Measurements from ENCODE around the gene STIMATE.

DNA sequence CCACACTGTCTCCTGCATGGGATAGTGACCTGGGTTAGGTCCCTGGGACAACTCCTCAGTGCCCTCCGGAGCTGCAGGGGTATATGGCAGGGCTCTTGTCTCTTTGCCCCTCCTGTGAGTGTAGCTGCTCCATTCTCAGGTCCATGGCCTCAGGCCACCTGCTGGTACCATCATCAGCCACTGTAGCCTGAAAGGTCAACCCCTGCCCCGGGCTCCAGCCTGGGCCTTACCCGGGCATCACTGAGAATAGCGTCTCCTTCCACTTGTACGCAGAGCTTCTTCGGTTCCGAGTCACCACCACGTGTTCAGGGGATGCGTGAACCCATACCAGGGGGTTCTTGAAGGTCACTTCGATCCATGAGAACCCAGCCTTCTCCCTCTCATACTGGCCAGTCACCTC, 80.7 kb downstream of the STIMATE start:
- TF ChIP-seq EP300 (IDR thresholded peaks at IDR 0.05) (no peak), POLR2A (IDR thresholded peaks at IDR 0.05) (no peak)
- TF ChIP-seq, protein P1, sequence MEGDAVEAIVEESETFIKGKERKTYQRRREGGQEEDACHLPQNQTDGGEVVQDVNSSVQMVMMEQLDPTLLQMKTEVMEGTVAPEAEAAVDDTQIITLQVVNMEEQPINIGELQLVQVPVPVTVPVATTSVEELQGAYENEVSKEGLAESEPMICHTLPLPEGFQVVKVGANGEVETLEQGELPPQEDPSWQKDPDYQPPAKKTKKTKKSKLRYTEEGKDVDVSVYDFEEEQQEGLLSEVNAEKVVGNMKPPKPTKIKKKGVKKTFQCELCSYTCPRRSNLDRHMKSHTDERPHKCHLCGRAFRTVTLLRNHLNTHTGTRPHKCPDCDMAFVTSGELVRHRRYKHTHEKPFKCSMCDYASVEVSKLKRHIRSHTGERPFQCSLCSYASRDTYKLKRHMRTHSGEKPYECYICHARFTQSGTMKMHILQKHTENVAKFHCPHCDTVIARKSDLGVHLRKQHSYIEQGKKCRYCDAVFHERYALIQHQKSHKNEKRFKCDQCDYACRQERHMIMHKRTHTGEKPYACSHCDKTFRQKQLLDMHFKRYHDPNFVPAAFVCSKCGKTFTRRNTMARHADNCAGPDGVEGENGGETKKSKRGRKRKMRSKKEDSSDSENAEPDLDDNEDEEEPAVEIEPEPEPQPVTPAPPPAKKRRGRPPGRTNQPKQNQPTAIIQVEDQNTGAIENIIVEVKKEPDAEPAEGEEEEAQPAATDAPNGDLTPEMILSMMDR (IDR thresholded peaks at IDR 0.05): no peak
